Measurements from ENCODE around the gene EEF1A2. TPM values are rescaled to one million over a fixed set of nuclear protein-coding genes. Genes with fewer than 3 reads are reported as not detected.

Gene EEF1A2
- total RNA-seq, 6 experiments from 2014 or later, result 0.22 to 153 (median 1.0) TPM

- intact Hi-C loops (cut with DNase I), result no loop called here
- H3K27me3 ChIP-seq, result peaks cover 0 to 7% of the 10 kb centered on the region in 2 donors
- no peaks in the 10 kb centered on the region for H3K36me3 ChIP-seq
- ATAC-seq (peak in 2 of 4 donors; percentile 50 to 65), DNase-seq (peak; percentile 42 to 59 (median 52))
- no peaks in the 10 kb centered on the region for H3K9me3 ChIP-seq
- no peak overlapping the region for H3K27ac ChIP-seq
- WGBS (ENCODE audit: insufficient coverage, low coverage, low lambda C conversion rate, missing lambda C conversion rate), result no CpG with 5 or more reads among the region's 60 CpGs
- TF ChIP-seq CTCF (IDR thresholded peaks at IDR 0.05), result no peak
- TF ChIP-seq POLR2A (IDR thresholded peaks at IDR 0.05), result no peak
- H3K4me3 ChIP-seq, result no peak overlapping the region
- no peaks in the 10 kb centered on the region for H3K4me1 ChIP-seq
Observed at GRCh38 chr20:63497946-63498935, 642 bp downstream of the EEF1A2 start.

- Histone ChIP-seq H3K27ac (no peak overlapping the region), H3K27me3 (peaks cover 0 to 7% of the 10 kb centered on the region in 2 donors), H3K4me3 (no peak overlapping the region), H3K9me3 (no peaks in the 10 kb centered on the region), H3K4me1 (no peaks in the 10 kb centered on the region), H3K36me3 (no peaks in the 10 kb centered on the region)
- intact Hi-C loops (cut with DNase I), result no loop called here
- WGBS (ENCODE audit: insufficient coverage, low coverage, low lambda C conversion rate, missing lambda C conversion rate), result 59% methylated on average over 8 of the region's 20 CpGs
- TF ChIP-seq CTCF (IDR thresholded peaks at IDR 0.05), result no peak
- TF ChIP-seq POLR2A (IDR thresholded peaks at IDR 0.05), result no peak
- DNase-seq (peak in 2 of 3 donors; percentile 44 to 48), ATAC-seq (no peak)
Observed at GRCh38 chr20:63497138-63497945, 1.5 kb downstream of the EEF1A2 start.

GRCh38 chr20:63496596-63497120 is 2.2 kb downstream of the EEF1A2 start:
- no peaks in the 10 kb centered on the region for H3K36me3 ChIP-seq
- no peak overlapping the region for H3K27ac ChIP-seq
- no CpG with 5 or more reads among the region's 16 CpGs for WGBS (ENCODE audit: insufficient coverage, low coverage, low lambda C conversion rate, missing lambda C conversion rate)
- DNase-seq (peak in 2 of 3 donors; percentile 50 to 59), ATAC-seq (peak; percentile 24 to 65 (median 48))
- H3K4me1 ChIP-seq, result no peaks in the 10 kb centered on the region
- no peak for TF ChIP-seq POLR2A (IDR thresholded peaks at IDR 0.05)
- TF ChIP-seq CTCF (IDR thresholded peaks at IDR 0.05), result no peak
- no peaks in the 10 kb centered on the region for H3K9me3 ChIP-seq
- peaks cover 0 to 7% of the 10 kb centered on the region in 2 donors for H3K27me3 ChIP-seq
- H3K4me3 ChIP-seq, result peak overlapping the region in 2 of 3 donors; percentile 17 to 33
- intact Hi-C loops (cut with DNase I), result no loop called here

GRCh38 chr20:63495741-63496595 is 2.9 kb downstream of the EEF1A2 start:
- TF ChIP-seq CTCF (IDR thresholded peaks at IDR 0.05) (peak; percentile 86 to 98 (median 94)), POLR2A (IDR thresholded peaks at IDR 0.05) (no peak)
- Histone ChIP-seq H3K27me3 (peaks cover 0 to 7% of the 10 kb centered on the region in 2 donors), H3K36me3 (no peaks in the 10 kb centered on the region), H3K4me1 (no peaks in the 10 kb centered on the region), H3K4me3 (peak overlapping the region in 2 of 3 donors; percentile 17 to 33), H3K9me3 (no peaks in the 10 kb centered on the region), H3K27ac (no peak overlapping the region)
- intact Hi-C loops (cut with DNase I), result no loop called here
- WGBS (ENCODE audit: insufficient coverage, low coverage, low lambda C conversion rate, missing lambda C conversion rate), result 5% methylated on average over 8 of the region's 48 CpGs
- DNase-seq (peak; percentile 73 to 78 (median 77)), ATAC-seq (peak; percentile 59 to 84 (median 77))

Data from right lobe of liver (tissue), 6 donors.